ENCODE results near the gene MSI2. TPM values are rescaled to one million over a fixed set of nuclear protein-coding genes. Genes with fewer than 3 reads are reported as not detected.

The MSI2 gene
- total RNA-seq, 1 donor from 2014 or later, result 21.1 TPM

- H3K36me3 ChIP-seq (ENCODE audit: control insufficient read depth, insufficient read depth, low read length), result no peaks in the 10 kb centered on the region
- DNase-seq (ENCODE audit: low read depth) (no peak), FAIRE-seq (no peak)
- peaks cover 9% of the 10 kb centered on the region for H3K27me3 ChIP-seq (ENCODE audit: control insufficient read depth, insufficient read depth, low read length)
- TF ChIP-seq CTCF (IDR thresholded peaks at IDR 0.05; ENCODE audit: insufficient read depth, low read length, severe bottlenecking), result no peak
- H3K4me3 ChIP-seq (ENCODE audit: low read depth, low read length), result no peak overlapping the region
These were observed 458.4 kb downstream of the MSI2 start for GRCh38 chr17:57714665-57715180.

GRCh38 chr17:57715981-57716380 lies 459.7 kb downstream of the MSI2 start:
- Histone ChIP-seq H3K27me3 (ENCODE audit: control insufficient read depth, insufficient read depth, low read length) (peaks cover 9% of the 10 kb centered on the region), H3K36me3 (ENCODE audit: control insufficient read depth, insufficient read depth, low read length) (no peaks in the 10 kb centered on the region), H3K4me3 (ENCODE audit: low read depth, low read length) (no peak overlapping the region)
- DNase-seq (ENCODE audit: low read depth), result no peak
- no peak for FAIRE-seq
- TF ChIP-seq CTCF (IDR thresholded peaks at IDR 0.05; ENCODE audit: insufficient read depth, low read length, severe bottlenecking), result no peak

- FAIRE-seq (no peak), DNase-seq (ENCODE audit: low read depth) (no peak)
- no peak for TF ChIP-seq CTCF (IDR thresholded peaks at IDR 0.05; ENCODE audit: insufficient read depth, low read length, severe bottlenecking)
- peaks cover 6% of the 10 kb centered on the region for H3K27me3 ChIP-seq (ENCODE audit: control insufficient read depth, insufficient read depth, low read length)
- H3K36me3 ChIP-seq (ENCODE audit: control insufficient read depth, insufficient read depth, low read length), result no peaks in the 10 kb centered on the region
- H3K4me3 ChIP-seq (ENCODE audit: low read depth, low read length), result no peak overlapping the region
These were observed 462.6 kb downstream of the MSI2 start for GRCh38 chr17:57718878-57719277.

GRCh38 chr17:57720386-57721035 lies 464.2 kb downstream of the MSI2 start:
- no peak for TF ChIP-seq CTCF (IDR thresholded peaks at IDR 0.05; ENCODE audit: insufficient read depth, low read length, severe bottlenecking)
- no peak for FAIRE-seq

GRCh38 chr17:57721967-57722703 lies 465.8 kb downstream of the MSI2 start:
- Histone ChIP-seq H3K27me3 (ENCODE audit: control insufficient read depth, insufficient read depth, low read length) (peaks cover 3% of the 10 kb centered on the region), H3K4me3 (ENCODE audit: low read depth, low read length) (no peak overlapping the region), H3K36me3 (ENCODE audit: control insufficient read depth, insufficient read depth, low read length) (no peaks in the 10 kb centered on the region)
- no peak for TF ChIP-seq CTCF (IDR thresholded peaks at IDR 0.05; ENCODE audit: insufficient read depth, low read length, severe bottlenecking)
- FAIRE-seq (no peak), DNase-seq (ENCODE audit: low read depth) (no peak)

More at GRCh38 chr17:57720386-57721035, 464.2 kb downstream of the MSI2 start:
- no peaks in the 10 kb centered on the region for H3K36me3 ChIP-seq (ENCODE audit: control insufficient read depth, insufficient read depth, low read length)
- peaks cover 4% of the 10 kb centered on the region for H3K27me3 ChIP-seq (ENCODE audit: control insufficient read depth, insufficient read depth, low read length)
- DNase-seq (ENCODE audit: low read depth), result peak; percentile 38
- no peak overlapping the region for H3K4me3 ChIP-seq (ENCODE audit: low read depth, low read length)

Data from bronchial epithelial cell (primary cell).